Measurements from ENCODE around the gene DOCK11. TPM values are rescaled to one million over a fixed set of nuclear protein-coding genes. Genes with fewer than 3 reads are reported as not detected.

Gene DOCK11
- total RNA-seq, 2 experiments from 2014 or later, result 27.0 to 34.7 TPM

GRCh38 chrX:118588715-118589114 lies 93.1 kb downstream of the DOCK11 start:
- no peak overlapping the region for H3K27ac ChIP-seq (ENCODE audit: low read depth, low read length, poor library complexity, severe bottlenecking)
- ChIA-PET POLR2A (no interaction called here), CTCF (ENCODE audit: unreplicated experiment) (no interaction called here)
- no peak overlapping the region for H3K4me3 ChIP-seq (ENCODE audit: low read depth, low read length, poor library complexity, severe bottlenecking)
- no peaks in the 10 kb centered on the region for H3K4me1 ChIP-seq (ENCODE audit: insufficient read depth, low read length, poor library complexity, severe bottlenecking)
- no peak overlapping the region for H3K4me2 ChIP-seq (ENCODE audit: low read length)
- no peaks in the 10 kb centered on the region for H3K79me2 ChIP-seq (ENCODE audit: insufficient read depth, low read depth, low read length)
- intact Hi-C loops (cut with micrococcal nuclease; ENCODE audit: unreplicated experiment), result no loop called here
- DNase-seq (ENCODE audit: low spot score), result no peak
- H3K9me2 ChIP-seq (ENCODE audit: insufficient read depth, low read length), result no peaks in the 10 kb centered on the region
- peaks cover 25% of the 10 kb centered on the region for H3K36me3 ChIP-seq (ENCODE audit: insufficient read depth, low read length)
- H2AFZ ChIP-seq (ENCODE audit: low read length), result no peak overlapping the region
- no peaks in the 10 kb centered on the region for H4K20me1 ChIP-seq (ENCODE audit: insufficient read depth, low read length)
- H3K9me3 ChIP-seq (ENCODE audit: low read length), result no peaks in the 10 kb centered on the region
- TF ChIP-seq EZH2phosphoT487 (IDR thresholded peaks at IDR 0.05; ENCODE audit: borderline replicate concordance, low read depth, low read length) (no peak), CTCF (conservative IDR thresholded peaks at IDR 0.05; ENCODE audit: low read length) (no peak)
- no TSS peak for BruUV-seq (replicated peaks)

GRCh38 chrX:118589227-118589626 lies 93.6 kb downstream of the DOCK11 start:
- no peak for DNase-seq (ENCODE audit: low spot score)
- H3K4me1 ChIP-seq (ENCODE audit: insufficient read depth, low read length, poor library complexity, severe bottlenecking), result no peaks in the 10 kb centered on the region
- no peaks in the 10 kb centered on the region for H4K20me1 ChIP-seq (ENCODE audit: insufficient read depth, low read length)
- TF ChIP-seq EZH2phosphoT487 (IDR thresholded peaks at IDR 0.05; ENCODE audit: borderline replicate concordance, low read depth, low read length) (no peak), CTCF (conservative IDR thresholded peaks at IDR 0.05; ENCODE audit: low read length) (no peak)
- H3K9me3 ChIP-seq (ENCODE audit: low read length), result no peaks in the 10 kb centered on the region
- BruUV-seq (replicated peaks), result no TSS peak
- no peaks in the 10 kb centered on the region for H3K9me2 ChIP-seq (ENCODE audit: insufficient read depth, low read length)
- intact Hi-C loops (cut with micrococcal nuclease; ENCODE audit: unreplicated experiment), result no loop called here
- no peak overlapping the region for H3K4me2 ChIP-seq (ENCODE audit: low read length)
- ChIA-PET POLR2A (no interaction called here), CTCF (ENCODE audit: unreplicated experiment) (no interaction called here)
- peaks cover 28% of the 10 kb centered on the region for H3K36me3 ChIP-seq (ENCODE audit: insufficient read depth, low read length)
- H3K79me2 ChIP-seq (ENCODE audit: insufficient read depth, low read depth, low read length), result no peaks in the 10 kb centered on the region
- no peak overlapping the region for H3K27ac ChIP-seq (ENCODE audit: low read depth, low read length, poor library complexity, severe bottlenecking)
- H3K4me3 ChIP-seq (ENCODE audit: low read depth, low read length, poor library complexity, severe bottlenecking), result no peak overlapping the region
- H2AFZ ChIP-seq (ENCODE audit: low read length), result no peak overlapping the region

- H3K79me2 ChIP-seq (ENCODE audit: insufficient read depth, low read depth, low read length), result no peaks in the 10 kb centered on the region
- intact Hi-C loops (cut with micrococcal nuclease; ENCODE audit: unreplicated experiment), result no loop called here
- H3K4me1 ChIP-seq (ENCODE audit: insufficient read depth, low read length, poor library complexity, severe bottlenecking), result no peaks in the 10 kb centered on the region
- CTCF ChIA-PET (ENCODE audit: unreplicated experiment), result no interaction called here
- H3K4me3 ChIP-seq (ENCODE audit: low read depth, low read length, poor library complexity, severe bottlenecking), result no peak overlapping the region
- H4K20me1 ChIP-seq (ENCODE audit: insufficient read depth, low read length), result no peaks in the 10 kb centered on the region
- peaks cover 20% of the 10 kb centered on the region for H3K36me3 ChIP-seq (ENCODE audit: insufficient read depth, low read length)
- no peaks in the 10 kb centered on the region for H3K9me3 ChIP-seq (ENCODE audit: low read length)
- POLR2A ChIA-PET, result no interaction called here
- no TSS peak for BruUV-seq (replicated peaks)
- no peak for DNase-seq (ENCODE audit: low spot score)
- no peak overlapping the region for H3K4me2 ChIP-seq (ENCODE audit: low read length)
- no peaks in the 10 kb centered on the region for H3K9me2 ChIP-seq (ENCODE audit: insufficient read depth, low read length)
- TF ChIP-seq CTCF (conservative IDR thresholded peaks at IDR 0.05; ENCODE audit: low read length), result no peak
- no peak for TF ChIP-seq EZH2phosphoT487 (IDR thresholded peaks at IDR 0.05; ENCODE audit: borderline replicate concordance, low read depth, low read length)
- H3K27ac ChIP-seq (ENCODE audit: low read depth, low read length, poor library complexity, severe bottlenecking), result no peak overlapping the region
- H2AFZ ChIP-seq (ENCODE audit: low read length), result no peak overlapping the region
Observed at GRCh38 chrX:118593407-118593806, 97.8 kb downstream of the DOCK11 start.
